ENCODE data around the gene PPIF. TPM values are rescaled to one million over a fixed set of nuclear protein-coding genes. Genes with fewer than 3 reads are reported as not detected.
"Not testable (repeated sequence)": the region's sequence is repeated elsewhere in the genome, so short reads cannot be mapped to it uniquely, and the experiment has no call there.

The PPIF gene
- total RNA-seq, 6 experiments from 2014 or later: 66.1 to 109 (median 98.9) TPM

GRCh38 chr10:79335094-79335469 is 12.2 kb upstream of the PPIF start:
- Mint-ChIP-seq H3K9me3 (peaks cover 18% of the 10 kb centered on the region), H3K27ac (peak overlapping the region; percentile 95), H3K36me3 (ENCODE audit: low read depth) (peaks cover 16% of the 10 kb centered on the region), H3K4me3 (no peak overlapping the region), H3K4me1 (ENCODE audit: low read depth) (peaks cover 48% of the 10 kb centered on the region), H3K27me3 (ENCODE audit: insufficient read depth) (no peaks in the 10 kb centered on the region; the same call in 1 of the 2 replicates)
- DNase-seq: no peak
- TF ChIP-seq CTCF (IDR thresholded peaks at IDR 0.05): no peak

DNA sequence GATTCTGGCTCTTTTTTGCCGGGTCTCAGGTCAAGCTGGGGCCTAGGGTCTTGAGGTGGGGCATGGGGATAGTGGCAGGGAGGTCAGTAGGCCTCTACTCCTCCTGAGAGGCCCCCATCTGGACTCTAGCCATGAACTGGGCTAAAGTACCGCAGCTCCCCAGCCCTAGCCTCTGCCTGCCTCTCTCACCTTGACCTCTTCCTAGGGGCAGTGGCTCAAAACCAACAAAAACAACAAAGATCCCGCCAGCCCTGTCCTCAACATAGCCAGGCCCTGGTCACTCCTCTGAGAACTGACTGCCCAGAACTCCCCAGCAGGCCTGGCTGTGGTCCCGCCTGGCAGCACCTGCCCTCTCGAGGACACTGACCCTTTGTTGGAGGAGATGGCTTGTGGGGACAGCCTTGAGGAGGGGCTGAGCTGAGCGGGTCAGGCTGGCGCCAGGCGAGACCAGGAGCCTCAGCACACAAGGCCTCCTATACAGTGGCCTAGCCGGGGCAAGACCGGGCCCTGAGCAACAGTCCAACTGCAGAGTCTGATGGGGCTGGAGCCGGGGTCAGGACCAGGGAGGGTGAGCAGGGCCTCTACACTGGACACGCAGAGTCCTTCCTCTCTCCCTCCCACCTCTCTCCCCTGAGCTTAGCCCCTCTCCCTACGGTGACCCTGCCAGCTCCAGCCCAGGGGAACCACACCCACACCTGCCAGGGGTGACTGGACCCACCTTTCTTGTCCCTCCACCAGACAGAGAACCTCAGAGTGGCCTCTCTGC is 11.6 kb upstream of the PPIF start:
- no peak for DNase-seq
- H3K4me1 Mint-ChIP-seq (ENCODE audit: low read depth): peaks cover 45% of the 10 kb centered on the region
- H3K9me3 Mint-ChIP-seq: peaks cover 18% of the 10 kb centered on the region
- H3K36me3 Mint-ChIP-seq (ENCODE audit: low read depth): peaks cover 16% of the 10 kb centered on the region
- H3K4me3 Mint-ChIP-seq: no peak overlapping the region
- H3K27me3 Mint-ChIP-seq (ENCODE audit: insufficient read depth): no peaks in the 10 kb centered on the region; the same call in 1 of the 2 replicates
- peak overlapping the region; percentile 95; the same call in 1 of the 2 replicates for H3K27ac Mint-ChIP-seq
- TF ChIP-seq CTCF (IDR thresholded peaks at IDR 0.05): no peak

DNA sequence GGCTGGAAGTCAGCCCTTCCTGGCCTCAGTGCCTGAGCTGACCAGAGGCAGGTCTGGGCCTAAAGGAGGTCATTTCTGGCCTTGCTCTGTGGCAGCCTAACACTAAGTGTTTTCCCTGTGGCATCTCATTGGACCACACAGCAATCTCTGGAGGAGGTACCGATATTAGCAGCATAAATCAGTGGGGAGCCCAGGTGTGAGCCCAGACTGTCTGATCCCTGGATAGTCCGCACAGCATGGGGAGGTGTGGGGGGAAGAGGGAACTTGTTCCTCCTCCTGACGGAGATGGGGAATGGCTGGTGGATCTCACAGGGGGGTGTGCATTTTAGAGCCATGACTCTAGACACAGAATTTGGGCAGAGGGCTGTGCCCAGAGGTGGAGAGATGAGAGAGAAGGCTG is 11.0 kb upstream of the PPIF start:
- H3K9me3 Mint-ChIP-seq: peaks cover 18% of the 10 kb centered on the region
- H3K27ac Mint-ChIP-seq: peak overlapping the region; percentile 10; the same call in 1 of the 2 replicates
- no peak for TF ChIP-seq CTCF (IDR thresholded peaks at IDR 0.05)
- H3K4me3 Mint-ChIP-seq: no peak overlapping the region
- H3K36me3 Mint-ChIP-seq (ENCODE audit: low read depth): peaks cover 16% of the 10 kb centered on the region
- no peaks in the 10 kb centered on the region; the same call in 1 of the 2 replicates for H3K27me3 Mint-ChIP-seq (ENCODE audit: insufficient read depth)
- no peak for DNase-seq
- peaks cover 41% of the 10 kb centered on the region for H3K4me1 Mint-ChIP-seq (ENCODE audit: low read depth)

- peaks cover 37% of the 10 kb centered on the region for H3K4me1 Mint-ChIP-seq (ENCODE audit: low read depth)
- peaks cover 16% of the 10 kb centered on the region for H3K36me3 Mint-ChIP-seq (ENCODE audit: low read depth)
- H3K9me3 Mint-ChIP-seq: peaks cover 18% of the 10 kb centered on the region
- DNase-seq: no peak
- no peaks in the 10 kb centered on the region; the same call in 1 of the 2 replicates for H3K27me3 Mint-ChIP-seq (ENCODE audit: insufficient read depth)
- no peak overlapping the region for H3K27ac Mint-ChIP-seq
- no peak for TF ChIP-seq CTCF (IDR thresholded peaks at IDR 0.05)
- H3K4me3 Mint-ChIP-seq: no peak overlapping the region
Measured at GRCh38 chr10:79336739-79337138, 10.5 kb upstream of the PPIF start.

GRCh38 chr10:79337783-79338469 is 9.3 kb upstream of the PPIF start:
- Mint-ChIP-seq H3K4me1 (ENCODE audit: low read depth) (peaks cover 32% of the 10 kb centered on the region), H3K9me3 (peaks cover 13% of the 10 kb centered on the region), H3K27ac (0 out of 2 replicates have a peak overlapping the region, but pooled peaks have one; percentile 18), H3K36me3 (ENCODE audit: low read depth) (peaks cover 11% of the 10 kb centered on the region)
- not testable (repeated sequence) for H3K27me3 Mint-ChIP-seq (ENCODE audit: insufficient read depth); H3K4me3 Mint-ChIP-seq; DNase-seq

- no peak for TF ChIP-seq CTCF (IDR thresholded peaks at IDR 0.05)
- Mint-ChIP-seq H3K4me3 (no peak overlapping the region), H3K36me3 (ENCODE audit: low read depth) (peaks cover 11% of the 10 kb centered on the region), H3K9me3 (peaks cover 9% of the 10 kb centered on the region), H3K27ac (no peak overlapping the region), H3K4me1 (ENCODE audit: low read depth) (peaks cover 20% of the 10 kb centered on the region), H3K27me3 (ENCODE audit: insufficient read depth) (no peaks in the 10 kb centered on the region; the same call in 1 of the 2 replicates)
- no peak for DNase-seq
Measured at GRCh38 chr10:79339266-79339665, 8.0 kb upstream of the PPIF start.

All from HFFc6 (cell line).